Tongue (tissue), 2 donors: Measurements from ENCODE around the gene MGMT. TPM values are rescaled to one million over a fixed set of nuclear protein-coding genes. Genes with fewer than 3 reads are reported as not detected.

Experiments
- DNase-seq: peaks from one replicate; pipeline ENCODE4 v3.0.0-alpha.2; 2015
- total RNA-seq: library from RNA; depleted of rRNA; stranded (reverse); fragments of >200 nt; gene quantifications from one replicate; pipeline ENCODE4 v1.2.3, GENCODE V29; 2014

Gene MGMT
- total RNA-seq, 1 donor from 2014 or later: 37.8 TPM

- no peak for DNase-seq
These were observed 28.2 kb downstream of the MGMT start for GRCh38 chr10:129495256-129495655.

- DNase-seq: peak; percentile 78
These were observed 28.7 kb downstream of the MGMT start for GRCh38 chr10:129495698-129496097.

- no peak for DNase-seq
These were observed 30.0 kb downstream of the MGMT start for GRCh38 chr10:129497013-129497412.

- no peak for DNase-seq
These were observed 31.6 kb downstream of the MGMT start for GRCh38 chr10:129498680-129499079.

- DNase-seq: no peak
These were observed 33.7 kb downstream of the MGMT start for GRCh38 chr10:129500617-129501339.

GRCh38 chr10:129501652-129502436 is 34.8 kb downstream of the MGMT start:
- no peak for DNase-seq

- no peak for DNase-seq
These were observed 35.4 kb downstream of the MGMT start for GRCh38 chr10:129502448-129502847.

GRCh38 chr10:129505500-129506075 is 38.5 kb downstream of the MGMT start:
- DNase-seq: no peak

- DNase-seq: no peak
These were observed 39.2 kb downstream of the MGMT start for GRCh38 chr10:129506101-129506797.

GRCh38 chr10:129507216-129507889 is 40.3 kb downstream of the MGMT start:
- no peak for DNase-seq

- no peak for DNase-seq
These were observed 42.1 kb downstream of the MGMT start for GRCh38 chr10:129509155-129509554.

- DNase-seq: no peak
These were observed 42.8 kb downstream of the MGMT start for GRCh38 chr10:129509835-129510234.

GRCh38 chr10:129511086-129511485 is 44.0 kb downstream of the MGMT start:
- DNase-seq: no peak

GRCh38 chr10:129511758-129512157 is 44.7 kb downstream of the MGMT start:
- no peak for DNase-seq

- DNase-seq: no peak
These were observed 46.3 kb downstream of the MGMT start for GRCh38 chr10:129513312-129513711.

GRCh38 chr10:129514568-129515451 is 47.8 kb downstream of the MGMT start:
- peak; percentile 62 for DNase-seq

- no peak for DNase-seq
These were observed 50.0 kb downstream of the MGMT start for GRCh38 chr10:129516846-129517679.

GRCh38 chr10:129517680-129518057 is 50.6 kb downstream of the MGMT start:
- no peak for DNase-seq

- no peak for DNase-seq
These were observed 51.8 kb downstream of the MGMT start for GRCh38 chr10:129518793-129519192.

GRCh38 chr10:129520440-129521080 is 53.5 kb downstream of the MGMT start:
- DNase-seq: no peak
